ENCODE measurements around the gene CDHR5. TPM values are rescaled to one million over a fixed set of nuclear protein-coding genes. Genes with fewer than 3 reads are reported as not detected.
"Not testable (repeated sequence)": the region's sequence is repeated elsewhere in the genome, so short reads cannot be mapped to it uniquely, and the experiment has no call there.

Gene CDHR5
- total and polyA plus RNA-seq, 9 donors = 0.65 to 33.7 (median 1.2) TPM

- H3K27ac ChIP-seq (ENCODE audit: low read length) = peak within 1 kb of the TSS; percentile 91
- peaks cover 22% of the 10 kb centered on the region for H3K27me3 ChIP-seq (ENCODE audit: control insufficient read depth, insufficient read depth, low read length)
- H3K4me3 ChIP-seq (ENCODE audit: low read length) = peak within 1 kb of the TSS; percentile 90
- no peaks in the 10 kb centered on the region for H3K9me3 ChIP-seq (replicated peaks; ENCODE audit: control insufficient read depth, low read depth, low read length)
- peaks cover 32% of the 10 kb centered on the region for H3K4me1 ChIP-seq (ENCODE audit: control insufficient read depth, insufficient read depth, low read length)
- peaks cover 3% of the 10 kb centered on the region for H3K36me3 ChIP-seq (ENCODE audit: control insufficient read depth, insufficient read depth, low read length)
- peak; percentile 97 for DNase-seq
- under 1% methylated on average over 73 of the region's 99 CpGs for WGBS (ENCODE audit: insufficient coverage)
Measured at GRCh38 chr11:575996-576768, 48.6 kb downstream of the CDHR5 start, which contains the start of gene PHRF1. Gene PHRF1 (plus strand): TSS chr11:576470. CDS start chr11:581513, 5,043 bp downstream.

GRCh38 chr11:575313-575995 is 49.3 kb downstream of the CDHR5 start:
- no peak overlapping the region for H3K27ac ChIP-seq (ENCODE audit: low read length)
- DNase-seq = no peak
- peak overlapping the region; percentile 58 for H3K4me3 ChIP-seq (ENCODE audit: low read length)
- H3K4me1 ChIP-seq (ENCODE audit: control insufficient read depth, insufficient read depth, low read length) = peaks cover 31% of the 10 kb centered on the region
- peaks cover 2% of the 10 kb centered on the region for H3K36me3 ChIP-seq (ENCODE audit: control insufficient read depth, insufficient read depth, low read length)
- H3K9me3 ChIP-seq (replicated peaks; ENCODE audit: control insufficient read depth, low read depth, low read length) = no peaks in the 10 kb centered on the region
- under 1% methylated on average over 55 of the region's 81 CpGs for WGBS (ENCODE audit: insufficient coverage)
- H3K27me3 ChIP-seq (ENCODE audit: control insufficient read depth, insufficient read depth, low read length) = peaks cover 22% of the 10 kb centered on the region

- no peaks in the 10 kb centered on the region for H3K9me3 ChIP-seq (replicated peaks; ENCODE audit: control insufficient read depth, low read depth, low read length)
- peaks cover 22% of the 10 kb centered on the region for H3K27me3 ChIP-seq (ENCODE audit: control insufficient read depth, insufficient read depth, low read length)
- WGBS (ENCODE audit: insufficient coverage) = 18% methylated on average over 24 of the region's 25 CpGs
- H3K4me3 ChIP-seq (ENCODE audit: low read length) = peak overlapping the region; percentile 58
- no peak overlapping the region for H3K27ac ChIP-seq (ENCODE audit: low read length)
- peaks cover 33% of the 10 kb centered on the region for H3K4me1 ChIP-seq (ENCODE audit: control insufficient read depth, insufficient read depth, low read length)
- peaks cover 2% of the 10 kb centered on the region for H3K36me3 ChIP-seq (ENCODE audit: control insufficient read depth, insufficient read depth, low read length)
- peak; percentile 45 for DNase-seq
Measured at GRCh38 chr11:574632-575312, 50.0 kb downstream of the CDHR5 start.

- not testable (repeated sequence) for H3K36me3 ChIP-seq (ENCODE audit: control insufficient read depth, insufficient read depth, low read length); H3K27ac ChIP-seq (ENCODE audit: low read length); H3K9me3 ChIP-seq (replicated peaks; ENCODE audit: control insufficient read depth, low read depth, low read length); H3K4me3 ChIP-seq (ENCODE audit: low read length)
- WGBS (ENCODE audit: insufficient coverage) = 45% methylated on average over 8 of the region's 14 CpGs
- Histone ChIP-seq H3K4me1 (ENCODE audit: control insufficient read depth, insufficient read depth, low read length) (peaks cover 37% of the 10 kb centered on the region), H3K27me3 (ENCODE audit: control insufficient read depth, insufficient read depth, low read length) (peaks cover 22% of the 10 kb centered on the region)
- peak; percentile 19 for DNase-seq
Measured at GRCh38 chr11:574031-574570, 50.7 kb downstream of the CDHR5 start.

- Histone ChIP-seq H3K4me3 (ENCODE audit: low read length) (no peak overlapping the region), H3K27me3 (ENCODE audit: control insufficient read depth, insufficient read depth, low read length) (peaks cover 22% of the 10 kb centered on the region), H3K27ac (ENCODE audit: low read length) (no peak overlapping the region), H3K4me1 (ENCODE audit: control insufficient read depth, insufficient read depth, low read length) (peaks cover 32% of the 10 kb centered on the region), H3K9me3 (replicated peaks; ENCODE audit: control insufficient read depth, low read depth, low read length) (no peaks in the 10 kb centered on the region), H3K36me3 (ENCODE audit: control insufficient read depth, insufficient read depth, low read length) (peaks cover 2% of the 10 kb centered on the region)
- WGBS (ENCODE audit: insufficient coverage) = 89% methylated on average over 11 of the region's 16 CpGs
- no peak for DNase-seq
Measured at GRCh38 chr11:573146-573759, 51.5 kb downstream of the CDHR5 start.

GRCh38 chr11:571802-572185 is 53.0 kb downstream of the CDHR5 start:
- DNase-seq = no peak
- no peaks in the 10 kb centered on the region for H3K36me3 ChIP-seq (ENCODE audit: control insufficient read depth, insufficient read depth, low read length)
- 66% methylated on average over 6 of the region's 8 CpGs for WGBS (ENCODE audit: insufficient coverage)
- H3K27ac ChIP-seq (ENCODE audit: low read length) = no peak overlapping the region
- peaks cover 28% of the 10 kb centered on the region for H3K4me1 ChIP-seq (ENCODE audit: control insufficient read depth, insufficient read depth, low read length)
- H3K4me3 ChIP-seq (ENCODE audit: low read length) = no peak overlapping the region
- no peaks in the 10 kb centered on the region for H3K9me3 ChIP-seq (replicated peaks; ENCODE audit: control insufficient read depth, low read depth, low read length)
- peaks cover 22% of the 10 kb centered on the region for H3K27me3 ChIP-seq (ENCODE audit: control insufficient read depth, insufficient read depth, low read length)

GRCh38 chr11:569158-569885 is 55.4 kb downstream of the CDHR5 start:
- peaks cover 22% of the 10 kb centered on the region for H3K4me1 ChIP-seq (ENCODE audit: control insufficient read depth, insufficient read depth, low read length)
- WGBS (ENCODE audit: insufficient coverage) = 31% methylated on average over 36 of the region's 36 CpGs
- peaks cover 9% of the 10 kb centered on the region for H3K27me3 ChIP-seq (ENCODE audit: control insufficient read depth, insufficient read depth, low read length)
- H3K4me3 ChIP-seq (ENCODE audit: low read length) = peak overlapping the region; percentile 55
- no peaks in the 10 kb centered on the region for H3K36me3 ChIP-seq (ENCODE audit: control insufficient read depth, insufficient read depth, low read length)
- peak; percentile 40 for DNase-seq
- no peaks in the 10 kb centered on the region for H3K9me3 ChIP-seq (replicated peaks; ENCODE audit: control insufficient read depth, low read depth, low read length)
- H3K27ac ChIP-seq (ENCODE audit: low read length) = peak overlapping the region; percentile 65

- Histone ChIP-seq H3K27me3 (ENCODE audit: control insufficient read depth, insufficient read depth, low read length) (peaks cover 6% of the 10 kb centered on the region), H3K4me3 (ENCODE audit: low read length) (peak overlapping the region; percentile 55), H3K4me1 (ENCODE audit: control insufficient read depth, insufficient read depth, low read length) (peaks cover 21% of the 10 kb centered on the region), H3K36me3 (ENCODE audit: control insufficient read depth, insufficient read depth, low read length) (no peaks in the 10 kb centered on the region), H3K27ac (ENCODE audit: low read length) (peak overlapping the region; percentile 65), H3K9me3 (replicated peaks; ENCODE audit: control insufficient read depth, low read depth, low read length) (no peaks in the 10 kb centered on the region)
- DNase-seq = peak; percentile 98
- under 1% methylated on average over 123 of the region's 123 CpGs for WGBS (ENCODE audit: insufficient coverage)
Measured at GRCh38 chr11:568306-569157, 56.2 kb downstream of the CDHR5 start.
